H9 (cell line): ENCODE measurements around the gene GNA12. TPM values are rescaled to one million over a fixed set of nuclear protein-coding genes. Genes with fewer than 3 reads are reported as not detected.

Source experiments
- DNase-seq: peaks from one replicate; pipeline ENCODE4 v3.0.0-alpha.2; 2017
- H2AFZ ChIP-seq: one replicate; pipeline ENCODE4 v1.6.1; 2013; ENCODE audit warnings: mild to moderate bottlenecking, low read length, control low read depth, moderate library complexity
- H2AK5ac ChIP-seq: 2 replicates; pipeline ENCODE4 v1.6.1; 2013; ENCODE audit warnings: low read length, control low read depth, mixed read lengths; ENCODE audit not compliant: insufficient read length
- H2BK120ac ChIP-seq: one replicate; pipeline ENCODE4 v1.6.1; 2013; ENCODE audit warnings: low read depth, mild to moderate bottlenecking, low read length, control low read depth, inconsistent platforms; ENCODE audit not compliant: poor library complexity, severe bottlenecking
- H2BK12ac ChIP-seq: 2 replicates; pipeline ENCODE4 v1.6.1; 2013; ENCODE audit warnings: low read length, control low read depth, mixed read lengths, low read depth; ENCODE audit not compliant: insufficient read length
- H2BK15ac ChIP-seq: 2 replicates; pipeline ENCODE4 v1.6.1; 2013; ENCODE audit warnings: low read depth, low read length, control low read depth
- H2BK20ac ChIP-seq: one replicate; pipeline ENCODE4 v1.6.1; 2013; ENCODE audit warnings: low read depth, mild to moderate bottlenecking, low read length, control low read depth, inconsistent platforms; ENCODE audit not compliant: poor library complexity, severe bottlenecking
- H2BK5ac ChIP-seq: 2 replicates; pipeline ENCODE4 v1.6.1; 2013; ENCODE audit warnings: low read length, control low read depth, mixed read lengths; ENCODE audit not compliant: insufficient read length
- H3K14ac ChIP-seq: 2 replicates; pipeline ENCODE4 v1.6.1; 2013; ENCODE audit warnings: low read length, control low read depth; ENCODE audit not compliant: insufficient read depth
- H3K18ac ChIP-seq: 2 replicates; pipeline ENCODE4 v1.6.1; 2013; ENCODE audit warnings: low read depth, mild to moderate bottlenecking, mixed read lengths, low read length, control low read depth; ENCODE audit not compliant: insufficient read length
- H3K23ac ChIP-seq: 2 replicates; pipeline ENCODE4 v1.6.1; 2013; ENCODE audit warnings: low read length, control low read depth, mixed read lengths, low read depth; ENCODE audit not compliant: insufficient read length
- H3K23me2 ChIP-seq: 2 replicates; pipeline ENCODE4 v1.6.1; 2013; ENCODE audit warnings: low read depth, mild to moderate bottlenecking, mixed read lengths, low read length, control low read depth; ENCODE audit not compliant: insufficient read length, poor library complexity, severe bottlenecking
- H3K27ac ChIP-seq: 2 replicates; pipeline ENCODE4 v1.5.1; 2013; ENCODE audit warnings: low read length, control low read depth, mixed read lengths, low read depth; ENCODE audit not compliant: insufficient read length
- H3K27me3 ChIP-seq: 2 replicates; pipeline ENCODE4 v1.6.1; 2013; ENCODE audit warnings: low read length, control low read depth, inconsistent platforms; ENCODE audit not compliant: insufficient read depth
- H3K4ac ChIP-seq: 2 replicates; pipeline ENCODE4 v1.6.1; 2013; ENCODE audit warnings: low read depth, mild to moderate bottlenecking, control low read depth, inconsistent platforms, low read length, moderate library complexity
- H3K4me1 ChIP-seq: 2 replicates; pipeline ENCODE4 v1.6.1; 2013; ENCODE audit warnings: low read length, control low read depth, inconsistent platforms; ENCODE audit not compliant: insufficient read depth
- H3K4me2 ChIP-seq: 2 replicates; pipeline ENCODE4 v1.6.1; 2013; ENCODE audit warnings: low read length, control low read depth, mixed read lengths; ENCODE audit not compliant: insufficient read length, insufficient read depth
- H3K56ac ChIP-seq: 2 replicates; pipeline ENCODE4 v1.6.1; 2013; ENCODE audit warnings: low read depth, mild to moderate bottlenecking, mixed read lengths, low read length, control low read depth; ENCODE audit not compliant: insufficient read length
- H3K79me1 ChIP-seq: 2 replicates; pipeline ENCODE4 v1.6.1; 2013; ENCODE audit warnings: low read depth, mild to moderate bottlenecking, moderate library complexity, low read length, control low read depth, inconsistent platforms; ENCODE audit not compliant: insufficient read depth, poor library complexity, severe bottlenecking
- H3K79me2 ChIP-seq: 2 replicates; pipeline ENCODE4 v1.6.1; 2013; ENCODE audit warnings: low read length, control low read depth, inconsistent platforms; ENCODE audit not compliant: insufficient read depth
- H3K9ac ChIP-seq: 2 replicates; pipeline ENCODE4 v1.6.1; 2013; ENCODE audit warnings: low read length, control low read depth, mixed read lengths; ENCODE audit not compliant: insufficient read length; ENCODE audit errors: extremely low read depth
- H3K9me3 ChIP-seq: one replicate; pipeline ENCODE4 v1.6.1; 2013; ENCODE audit warnings: low read depth, low read length, inconsistent platforms; ENCODE audit not compliant: control insufficient read depth
- H3T11ph ChIP-seq: one replicate; pipeline ENCODE4 v1.6.1; 2013; ENCODE audit warnings: mild to moderate bottlenecking, low read length, control low read depth, inconsistent platforms
- H4K20me1 ChIP-seq: one replicate; pipeline ENCODE4 v1.6.1; 2013; ENCODE audit not compliant: control insufficient read depth, insufficient read length, insufficient read depth
- H4K5ac ChIP-seq: 2 replicates; pipeline ENCODE4 v1.6.1; 2013; ENCODE audit warnings: low read depth, mild to moderate bottlenecking, mixed read lengths, low read length, control low read depth; ENCODE audit not compliant: insufficient read length
- H4K8ac ChIP-seq: replicated peaks from 2 replicates; pipeline ENCODE4 v1.6.1; 2013; ENCODE audit warnings: low read length, control low read depth, mixed read lengths, low read depth; ENCODE audit not compliant: insufficient read length
- H4K91ac ChIP-seq: 2 replicates; pipeline ENCODE4 v1.6.1; 2013; ENCODE audit warnings: low read depth, mild to moderate bottlenecking, moderate library complexity, mixed read lengths, low read length, control low read depth; ENCODE audit not compliant: insufficient read length
- H3K27ac Mint-ChIP-seq, 3 experiments: 2 replicates in 2 of 3; 3 replicates in 1 of 3; pipeline ENCODE4 v1.8.0; 2020 to 2021; ENCODE audit warnings: mixed read lengths in 3 of 3, mild to moderate bottlenecking in 1 of 3, moderate library complexity in 1 of 3
- H3K27me3 Mint-ChIP-seq: 2 replicates; pipeline ENCODE4 v1.8.0; 2021; ENCODE audit warnings: low read depth, mild to moderate bottlenecking, moderate library complexity, mixed read lengths
- H3K36me3 Mint-ChIP-seq, 3 experiments: 2 replicates in 2 of 3; 3 replicates in 1 of 3; pipeline ENCODE4 v1.8.0; 2020 to 2021; ENCODE audit warnings: low read depth in 3 of 3, mixed read lengths in 3 of 3; ENCODE audit not compliant: insufficient read depth in 1 of 3
- H3K4me1 Mint-ChIP-seq, 2 experiments: 2 replicates each; pipeline ENCODE4 v1.8.0; 2020; ENCODE audit warnings: mixed read lengths in 2 of 2
- H3K4me3 Mint-ChIP-seq, 2 experiments: 2 replicates in 1 of 2; 3 replicates in 1 of 2; pipeline ENCODE4 v1.8.0; 2020 to 2021; ENCODE audit warnings: mild to moderate bottlenecking in 2 of 2, mixed read lengths in 2 of 2, moderate library complexity in 1 of 2
- H3K9me3 Mint-ChIP-seq, 2 experiments: 2 replicates in 1 of 2; 3 replicates in 1 of 2; pipeline ENCODE4 v1.8.0; 2020; ENCODE audit warnings: mild to moderate bottlenecking in 2 of 2, mixed read lengths in 2 of 2, moderate library complexity in 1 of 2
- CTCF ChIP-seq: fragments of 200-600 bp; sonication (generic); conservative IDR thresholded peaks from 3 replicates; pipeline ENCODE4 v1.8.0; 2021; ENCODE audit warnings: antibody characterized with exemption, mild to moderate bottlenecking
- WGBS: extraction: QIAGEN DNeasy Blood & Tissue Kit; methylation state at CpG from one replicate; pipeline ENCODE4 v1.1.7; 2013; ENCODE audit warnings: missing lambda C conversion rate, low lambda C conversion rate, mixed read lengths; ENCODE audit not compliant: insufficient read length; ENCODE audit errors: extremely low coverage; 5-methylcytosine and 5-hydroxymethylcytosine counted together
- total RNA-seq: library from RNA; stranded (reverse); gene quantifications from 2 replicates; pipeline ENCODE4 v1.2.1, GENCODE V29; 2021

The GNA12 gene
- total RNA-seq, 1 experiment from 2014 or later: 60.2 TPM

- no peak overlapping the region for H2BK20ac ChIP-seq
- H3K79me1 ChIP-seq: peaks cover 13% of the 10 kb centered on the region
- H3K56ac ChIP-seq: no peak overlapping the region
- no peak overlapping the region for H2BK12ac ChIP-seq
- peak overlapping the region; percentile 18 for H3K18ac ChIP-seq
- peaks cover 4 to 22% (median 20%) of the 10 kb centered on the region in 3 experiments for H3K36me3 Mint-ChIP-seq
- H4K91ac ChIP-seq: no peak overlapping the region
- no peak overlapping the region for H3K27ac ChIP-seq
- H3K9me3 ChIP-seq: no peaks in the 10 kb centered on the region
- no peaks in the 10 kb centered on the region for H3K23me2 ChIP-seq
- H3K4me1 ChIP-seq: peaks cover 19% of the 10 kb centered on the region; the same call in 1 of the 2 replicates
- no peaks in the 10 kb centered on the region for H3K27me3 ChIP-seq
- H2BK5ac ChIP-seq: no peak overlapping the region
- H3K79me2 ChIP-seq: peaks cover 37% of the 10 kb centered on the region; the same call in 1 of the 2 replicates
- peaks cover 3% of the 10 kb centered on the region for H4K20me1 ChIP-seq
- no peak overlapping the region for H3K23ac ChIP-seq
- H3K14ac ChIP-seq: no peak overlapping the region
- no peak overlapping the region for H4K5ac ChIP-seq
- no peak overlapping the region for H3K9ac ChIP-seq
- no peak overlapping the region for H2BK120ac ChIP-seq
- no peak overlapping the region for H3K4me2 ChIP-seq
- H2BK15ac ChIP-seq: no peak overlapping the region
- H3K4me3 Mint-ChIP-seq: no peak overlapping the region
- H3K9me3 Mint-ChIP-seq: no peaks in the 10 kb centered on the region; a peak in 1 of 5 replicates
- no peak overlapping the region for H2AFZ ChIP-seq
- no peak overlapping the region for H2AK5ac ChIP-seq
- H3T11ph ChIP-seq: no peak overlapping the region
- H3K4me1 Mint-ChIP-seq: peaks cover 69 to 74% of the 10 kb centered on the region in 2 experiments
- no peaks in the 10 kb centered on the region for H3K27me3 Mint-ChIP-seq
- H3K27ac Mint-ChIP-seq: peak overlapping the region; percentile 63 to 93 (median 75)
- no CpG with 5 or more reads among the region's 19 CpGs for WGBS
- H3K4ac ChIP-seq: no peak overlapping the region
- no peak for DNase-seq
- no peak for TF ChIP-seq CTCF
- H4K8ac ChIP-seq: no peak overlapping the region
These were observed 32.5 kb downstream of the GNA12 start for GRCh38 chr7:2811476-2812113.
